NCI-H2081 (cell line): ENCODE measurements around the gene NINJ2.
"Not testable (repeated sequence)": the region's sequence is repeated elsewhere in the genome, so short reads cannot be mapped to it uniquely, and the experiment has no call there.

Experiments used
- DNase-seq, 2 experiments: peaks; one replicate each; lab custom pipeline; 2025; lab: John Stamatoyannopoulos, UW

The NINJ2 gene

GRCh38 chr12:663293-663871, at the start of gene NINJ2:
Gene NINJ2 (minus strand): TSS chr12:663445. CDS start chr12:663360, 85 bp downstream.
- no peak for DNase-seq

GRCh38 chr12:712172-712863, 49.1 kb upstream of the NINJ2 start:
- DNase-seq: peak in 1 of 2 experiments; percentile 57

GRCh38 chr12:709455-710020, 46.3 kb upstream of the NINJ2 start:
- DNase-seq: no peak

- not testable (repeated sequence) for DNase-seq
Observed at GRCh38 chr12:708084-708483, 44.8 kb upstream of the NINJ2 start.

- DNase-seq: no peak
Observed at GRCh38 chr12:704516-705242, 41.4 kb upstream of the NINJ2 start.

GRCh38 chr12:701896-702539, 38.8 kb upstream of the NINJ2 start:
- no peak for DNase-seq

GRCh38 chr12:700016-700415, 36.8 kb upstream of the NINJ2 start:
- no peak for DNase-seq

- DNase-seq: not testable (repeated sequence)
Observed at GRCh38 chr12:698222-698621, 35.0 kb upstream of the NINJ2 start.

- no peak for DNase-seq
Observed at GRCh38 chr12:697481-697880, 34.2 kb upstream of the NINJ2 start.

GRCh38 chr12:694734-695503, 31.7 kb upstream of the NINJ2 start:
- DNase-seq: no peak

- DNase-seq: no peak
Observed at GRCh38 chr12:693934-694533, 30.8 kb upstream of the NINJ2 start.

GRCh38 chr12:692274-692673, 29.0 kb upstream of the NINJ2 start:
- no peak for DNase-seq

- peak in 1 of 2 experiments; percentile 39 for DNase-seq
Observed at GRCh38 chr12:690466-690865, 27.2 kb upstream of the NINJ2 start.

GRCh38 chr12:685388-685787, 22.1 kb upstream of the NINJ2 start:
- no peak for DNase-seq

GRCh38 chr12:684416-684815, 21.2 kb upstream of the NINJ2 start:
- no peak for DNase-seq

- no peak for DNase-seq
Observed at GRCh38 chr12:681568-682256, 18.5 kb upstream of the NINJ2 start.

- DNase-seq: no peak
Observed at GRCh38 chr12:678747-679712, 15.8 kb upstream of the NINJ2 start.

- DNase-seq: no peak
Observed at GRCh38 chr12:675562-675961, 12.3 kb upstream of the NINJ2 start.

GRCh38 chr12:674272-674781, 11.1 kb upstream of the NINJ2 start:
- no peak for DNase-seq
